Left ventricle myocardium inferior (tissue), 1 donor: ENCODE data around the gene GIMAP2. TPM values are rescaled to one million over a fixed set of nuclear protein-coding genes. Genes with fewer than 3 reads are reported as not detected.

Experiments used
- DNase-seq: peaks from one replicate; pipeline ENCODE4 v3.0.0-alpha.2; 2020
- H3K27ac ChIP-seq: fragments of 200-600 bp; replicated peaks from 2 replicates; pipeline ENCODE4 v1.8.0; 2021
- H3K27me3 ChIP-seq: fragments of 200-600 bp; 2 replicates; pipeline ENCODE4 v1.8.0; 2021; ENCODE audit warnings: low read depth
- H3K36me3 ChIP-seq: fragments of 200-600 bp; 2 replicates; pipeline ENCODE4 v1.8.0; 2021
- H3K4me1 ChIP-seq: fragments of 200-600 bp; 2 replicates; pipeline ENCODE4 v1.8.0; 2021
- H3K4me3 ChIP-seq: fragments of 200-600 bp; 2 replicates; pipeline ENCODE4 v1.8.0; 2021; ENCODE audit warnings: mild to moderate bottlenecking, moderate library complexity
- H3K9me3 ChIP-seq: fragments of 200-600 bp; replicated peaks from 2 replicates; pipeline ENCODE4 v1.8.0; 2021
- CTCF ChIP-seq: fragments of 200-600 bp; IDR thresholded peaks from 2 replicates; pipeline ENCODE4 v1.8.0; 2021; ENCODE audit warnings: antibody characterized with exemption, mild to moderate bottlenecking, borderline replicate concordance
- intact Hi-C: fragments of 100-400 bp; cut with micrococcal nuclease; formaldehyde crosslinking; loops from one replicate; pipeline ENCODE4 v1.11.0; 2022
- total RNA-seq: library from RNA; stranded (reverse); fragmentation: NEBNext Ultra II Directional; extraction: Animal tissue kit (Norgen Biotek cat#: 25700); gene quantifications from one replicate; pipeline ENCODE4 v1.2.1, GENCODE V29; 2021
- donor health status: DM: no; HTN: yes; CAD: no; lungs with severe emphysema.

Gene GIMAP2
- total RNA-seq, 1 donor from 2014 or later = 5.0 TPM

GRCh38 chr7:150663802-150664494 is 21.6 kb upstream of the GIMAP2 start:
- H3K4me1 ChIP-seq = no peaks in the 10 kb centered on the region
- no peak overlapping the region for H3K27ac ChIP-seq
- no peak for TF ChIP-seq CTCF
- no peak overlapping the region for H3K4me3 ChIP-seq
- intact Hi-C loops = no loop called here
- peaks cover 6% of the 10 kb centered on the region for H3K9me3 ChIP-seq
- no peak for DNase-seq
- H3K36me3 ChIP-seq = no peaks in the 10 kb centered on the region
- H3K27me3 ChIP-seq = no peaks in the 10 kb centered on the region

GRCh38 chr7:150665089-150665748 is 20.3 kb upstream of the GIMAP2 start:
- H3K4me1 ChIP-seq = no peaks in the 10 kb centered on the region
- no peak for DNase-seq
- H3K27ac ChIP-seq = no peak overlapping the region
- H3K9me3 ChIP-seq = peaks cover 10% of the 10 kb centered on the region
- no peak overlapping the region for H3K4me3 ChIP-seq
- H3K27me3 ChIP-seq = no peaks in the 10 kb centered on the region
- H3K36me3 ChIP-seq = no peaks in the 10 kb centered on the region
- no peak for TF ChIP-seq CTCF
- intact Hi-C loops = no loop called here

- no peak for TF ChIP-seq CTCF
- H3K9me3 ChIP-seq = peaks cover 10% of the 10 kb centered on the region
- no peaks in the 10 kb centered on the region for H3K36me3 ChIP-seq
- intact Hi-C loops = no loop called here
- DNase-seq = no peak
- no peak overlapping the region for H3K27ac ChIP-seq
- no peak overlapping the region for H3K4me3 ChIP-seq
- H3K4me1 ChIP-seq = no peaks in the 10 kb centered on the region
- no peaks in the 10 kb centered on the region for H3K27me3 ChIP-seq
Observed at GRCh38 chr7:150665896-150666295, 19.6 kb upstream of the GIMAP2 start.

- no peak for TF ChIP-seq CTCF
Observed at GRCh38 chr7:150666412-150666811, 19.1 kb upstream of the GIMAP2 start.

GRCh38 chr7:150668472-150668911 is 17.0 kb upstream of the GIMAP2 start:
- no peak for DNase-seq
- intact Hi-C loops = no loop called here
- H3K27me3 ChIP-seq = no peaks in the 10 kb centered on the region
- H3K9me3 ChIP-seq = peaks cover 10% of the 10 kb centered on the region
- no peak overlapping the region for H3K27ac ChIP-seq
- TF ChIP-seq CTCF = no peak
- H3K4me1 ChIP-seq = no peaks in the 10 kb centered on the region
- H3K36me3 ChIP-seq = no peaks in the 10 kb centered on the region
- no peak overlapping the region for H3K4me3 ChIP-seq

More at GRCh38 chr7:150666412-150666811, 19.1 kb upstream of the GIMAP2 start:
- Histone ChIP-seq H3K4me1 (no peaks in the 10 kb centered on the region), H3K27ac (no peak overlapping the region), H3K9me3 (peaks cover 10% of the 10 kb centered on the region), H3K36me3 (no peaks in the 10 kb centered on the region), H3K27me3 (no peaks in the 10 kb centered on the region), H3K4me3 (no peak overlapping the region)
- no peak for DNase-seq
- intact Hi-C loops = no loop called here
